Measurements from ENCODE around the gene C10orf62. TPM values are rescaled to one million over a fixed set of nuclear protein-coding genes. Genes with fewer than 3 reads are reported as not detected.
A peak's percentile ranks its signal among the peaks of the same experiment; 100 is the strongest.
"Not testable (repeated sequence)": the region's sequence is repeated elsewhere in the genome, so short reads cannot be mapped to it uniquely, and the experiment has no call there.

Gene C10orf62
- total RNA-seq, 1 donor = 0.36 TPM

GRCh38 chr10:97573021-97573420 is 16.5 kb upstream of the C10orf62 start:
- Histone ChIP-seq H3K27ac (ENCODE audit: low read depth, low read length) (peak overlapping the region; percentile 28), H4K20me1 (ENCODE audit: insufficient read depth, low read length) (no peaks in the 10 kb centered on the region), H3K9me3 (ENCODE audit: low read depth, low read length) (no peaks in the 10 kb centered on the region), H3K36me3 (ENCODE audit: insufficient read depth, low read length) (peaks cover 12% of the 10 kb centered on the region), H3K4me2 (ENCODE audit: insufficient read depth, low read length) (no peak overlapping the region), H3K4me1 (ENCODE audit: insufficient read depth, low read length) (peaks cover 20% of the 10 kb centered on the region), H3K4me3 (ENCODE audit: insufficient read depth, low read length) (no peak overlapping the region), H3K27me3 (ENCODE audit: insufficient read depth, low read length) (no peaks in the 10 kb centered on the region), H2AFZ (ENCODE audit: low read length) (no peak overlapping the region), H3K79me2 (ENCODE audit: insufficient read depth, low read length) (no peaks in the 10 kb centered on the region)
- peak; percentile 73 for DNase-seq (ENCODE audit: insufficient read length, low spot score, missing footprints)
- TF ChIP-seq CTCF (IDR thresholded peaks at IDR 0.05; ENCODE audit: extremely low read depth, low read depth, low read length) = no peak

- no peak overlapping the region for H3K4me2 ChIP-seq (ENCODE audit: insufficient read depth, low read length)
- TF ChIP-seq CTCF (IDR thresholded peaks at IDR 0.05; ENCODE audit: extremely low read depth, low read depth, low read length) = no peak
- no peaks in the 10 kb centered on the region for H3K27me3 ChIP-seq (ENCODE audit: insufficient read depth, low read length)
- no peak overlapping the region for H3K4me3 ChIP-seq (ENCODE audit: insufficient read depth, low read length)
- H3K9me3 ChIP-seq (ENCODE audit: low read depth, low read length) = no peaks in the 10 kb centered on the region
- H3K4me1 ChIP-seq (ENCODE audit: insufficient read depth, low read length) = peaks cover 20% of the 10 kb centered on the region
- no peaks in the 10 kb centered on the region for H3K79me2 ChIP-seq (ENCODE audit: insufficient read depth, low read length)
- no peak overlapping the region for H2AFZ ChIP-seq (ENCODE audit: low read length)
- DNase-seq (ENCODE audit: insufficient read length, low spot score, missing footprints) = no peak
- H3K36me3 ChIP-seq (ENCODE audit: insufficient read depth, low read length) = peaks cover 12% of the 10 kb centered on the region
- no peaks in the 10 kb centered on the region for H4K20me1 ChIP-seq (ENCODE audit: insufficient read depth, low read length)
- H3K27ac ChIP-seq (ENCODE audit: low read depth, low read length) = no peak overlapping the region
Observed at GRCh38 chr10:97573672-97574071, 15.8 kb upstream of the C10orf62 start.

- no peaks in the 10 kb centered on the region for H3K9me3 ChIP-seq (ENCODE audit: low read depth, low read length)
- no peaks in the 10 kb centered on the region for H4K20me1 ChIP-seq (ENCODE audit: insufficient read depth, low read length)
- peaks cover 20% of the 10 kb centered on the region for H3K4me1 ChIP-seq (ENCODE audit: insufficient read depth, low read length)
- DNase-seq (ENCODE audit: insufficient read length, low spot score, missing footprints) = peak; percentile 97
- H2AFZ ChIP-seq (ENCODE audit: low read length) = no peak overlapping the region
- peak overlapping the region; percentile 35 for H3K27ac ChIP-seq (ENCODE audit: low read depth, low read length)
- no peaks in the 10 kb centered on the region for H3K79me2 ChIP-seq (ENCODE audit: insufficient read depth, low read length)
- H3K27me3 ChIP-seq (ENCODE audit: insufficient read depth, low read length) = no peaks in the 10 kb centered on the region
- H3K4me2 ChIP-seq (ENCODE audit: insufficient read depth, low read length) = peak overlapping the region; percentile 2
- H3K4me3 ChIP-seq (ENCODE audit: insufficient read depth, low read length) = no peak overlapping the region
- TF ChIP-seq CTCF (IDR thresholded peaks at IDR 0.05; ENCODE audit: extremely low read depth, low read depth, low read length) = no peak
- H3K36me3 ChIP-seq (ENCODE audit: insufficient read depth, low read length) = peaks cover 5% of the 10 kb centered on the region
Observed at GRCh38 chr10:97574374-97575126, 15.0 kb upstream of the C10orf62 start.

- H3K9me3 ChIP-seq (ENCODE audit: low read depth, low read length) = no peaks in the 10 kb centered on the region
- H4K20me1 ChIP-seq (ENCODE audit: insufficient read depth, low read length) = no peaks in the 10 kb centered on the region
- H3K27me3 ChIP-seq (ENCODE audit: insufficient read depth, low read length) = no peaks in the 10 kb centered on the region
- peaks cover 3% of the 10 kb centered on the region for H3K36me3 ChIP-seq (ENCODE audit: insufficient read depth, low read length)
- H2AFZ ChIP-seq (ENCODE audit: low read length) = no peak overlapping the region
- no peaks in the 10 kb centered on the region for H3K79me2 ChIP-seq (ENCODE audit: insufficient read depth, low read length)
- DNase-seq (ENCODE audit: insufficient read length, low spot score, missing footprints) = no peak
- H3K4me2 ChIP-seq (ENCODE audit: insufficient read depth, low read length) = peak overlapping the region; percentile 2
- peaks cover 20% of the 10 kb centered on the region for H3K4me1 ChIP-seq (ENCODE audit: insufficient read depth, low read length)
- H3K27ac ChIP-seq (ENCODE audit: low read depth, low read length) = peak overlapping the region; percentile 35
- H3K4me3 ChIP-seq (ENCODE audit: insufficient read depth, low read length) = no peak overlapping the region
- TF ChIP-seq CTCF (IDR thresholded peaks at IDR 0.05; ENCODE audit: extremely low read depth, low read depth, low read length) = no peak
Observed at GRCh38 chr10:97575127-97575668, 14.3 kb upstream of the C10orf62 start.

GRCh38 chr10:97576487-97576886 is 13.0 kb upstream of the C10orf62 start:
- H2AFZ ChIP-seq (ENCODE audit: low read length); H4K20me1 ChIP-seq (ENCODE audit: insufficient read depth, low read length); H3K9me3 ChIP-seq (ENCODE audit: low read depth, low read length); H3K79me2 ChIP-seq (ENCODE audit: insufficient read depth, low read length); H3K36me3 ChIP-seq (ENCODE audit: insufficient read depth, low read length); H3K27me3 ChIP-seq (ENCODE audit: insufficient read depth, low read length); DNase-seq (ENCODE audit: insufficient read length, low spot score, missing footprints); H3K27ac ChIP-seq (ENCODE audit: low read depth, low read length); H3K4me3 ChIP-seq (ENCODE audit: insufficient read depth, low read length); H3K4me2 ChIP-seq (ENCODE audit: insufficient read depth, low read length): not testable (repeated sequence)
- peaks cover 20% of the 10 kb centered on the region for H3K4me1 ChIP-seq (ENCODE audit: insufficient read depth, low read length)
